Prostate gland (tissue), 2 donors: ENCODE results near the gene USP22. TPM values are rescaled to one million over a fixed set of nuclear protein-coding genes. Genes with fewer than 3 reads are reported as not detected.

ENCODE experiments used
- DNase-seq: peaks from one replicate; pipeline ENCODE4 v3.0.0-alpha.2; 2019; ENCODE audit warnings: low spot score
- H3K27ac ChIP-seq, 2 donors: fragments of 200-600 bp; sonication (generic); 2 replicates each; pipeline ENCODE4 v1.5.1; 2017 to 2019
- H3K27me3 ChIP-seq: fragments of 200-600 bp; sonication (generic); replicated peaks from 2 replicates; pipeline ENCODE4 v1.5.1; 2019; ENCODE audit not compliant: insufficient read depth
- H3K36me3 ChIP-seq, 2 donors: fragments of 200-600 bp; sonication (generic); 1 replicate in 1 of 2; 2 replicates in 1 of 2; pipeline versions ENCODE4 v1.5.1 to v1.8.1; 2017 to 2019
- H3K4me1 ChIP-seq: fragments of 200-600 bp; sonication (generic); replicated peaks from 2 replicates; pipeline ENCODE4 v1.5.1; 2019
- H3K4me3 ChIP-seq, 2 donors: fragments of 200-600 bp; sonication (generic); 2 replicates each; pipeline ENCODE4 v1.5.1; 2017 to 2019
- H3K9me3 ChIP-seq: fragments of 200-600 bp; sonication (generic); 2 replicates; pipeline ENCODE4 v1.5.1; 2017
- CTCF ChIP-seq, 4 experiments: fragments of 200-600 bp in 2 of 4; fragments of 450-650 bp in 2 of 4; sonication (generic) in 2 of 4; IDR thresholded peaks; 1 replicate in 3 of 4; 2 replicates in 1 of 4; pipeline ENCODE4 v1.5.1; 2016 to 2019; ENCODE audit warnings: antibody characterized with exemption in 4 of 4, mild to moderate bottlenecking in 2 of 4, moderate library complexity in 2 of 4
- POLR2A ChIP-seq: fragments of 450-650 bp; IDR thresholded peaks from one replicate; pipeline ENCODE4 v1.6.1; 2016; ENCODE audit warnings: antibody characterized with exemption, mild to moderate bottlenecking
- POLR2AphosphoS5 ChIP-seq: sonication (generic); formaldehyde crosslinking; IDR thresholded peaks from one replicate; pipeline ENCODE4 v1.6.1; 2017; ENCODE audit warnings: antibody characterized with exemption
- WGBS: methylation state at CpG from one replicate; pipeline ENCODE4 v1.1.5; 2018; 5-methylcytosine and 5-hydroxymethylcytosine counted together
- intact Hi-C: fragments of 100-400 bp; cut with DNase I; formaldehyde crosslinking; loops from one replicate; pipeline ENCODE4 v1.14.2; 2022
- total RNA-seq, 2 donors: library from RNA; depleted of rRNA; stranded (reverse); fragments of >200 nt; gene quantifications; one replicate each; pipeline ENCODE4 v1.1.0, GENCODE V29; 2016

USP22 gene
- total RNA-seq, 2 donors from 2014 or later: 133 to 242 TPM

- TF ChIP-seq CTCF (IDR thresholded peaks at IDR 0.05) (no peak), POLR2A (no peak), POLR2AphosphoS5 (no peak)
- H3K36me3 ChIP-seq: no peaks in the 10 kb centered on the region
- no peaks in the 10 kb centered on the region for H3K27me3 ChIP-seq
- no peaks in the 10 kb centered on the region for H3K4me1 ChIP-seq
- WGBS: 69% methylated on average over 1 of the region's 1 CpG
- H3K4me3 ChIP-seq: no peak overlapping the region
- intact Hi-C loops: no loop called here
- H3K9me3 ChIP-seq: no peaks in the 10 kb centered on the region
- no peak overlapping the region for H3K27ac ChIP-seq
- no peak for DNase-seq
These were observed 67.2 kb downstream of the USP22 start for GRCh38 chr17:20975566-20975965.

- no peak overlapping the region for H3K27ac ChIP-seq
- TF ChIP-seq CTCF (IDR thresholded peaks at IDR 0.05): no peak
- no peak for TF ChIP-seq POLR2AphosphoS5
- no peak for TF ChIP-seq POLR2A
- WGBS: 85% methylated on average over 4 of the region's 4 CpGs
- H3K27me3 ChIP-seq: no peaks in the 10 kb centered on the region
- no peak for DNase-seq
- no peaks in the 10 kb centered on the region for H3K4me1 ChIP-seq
- intact Hi-C loops: no loop called here
- no peaks in the 10 kb centered on the region for H3K9me3 ChIP-seq
- no peak overlapping the region for H3K4me3 ChIP-seq
- no peaks in the 10 kb centered on the region for H3K36me3 ChIP-seq
These were observed 72.5 kb downstream of the USP22 start for GRCh38 chr17:20970329-20970728.

GRCh38 chr17:20968913-20969616 lies 73.7 kb downstream of the USP22 start:
- DNase-seq: no peak
- H3K27ac ChIP-seq: no peak overlapping the region
- WGBS: 93% methylated on average over 8 of the region's 8 CpGs
- intact Hi-C loops: no loop called here
- no peaks in the 10 kb centered on the region for H3K36me3 ChIP-seq
- no peaks in the 10 kb centered on the region for H3K4me1 ChIP-seq
- no peaks in the 10 kb centered on the region for H3K27me3 ChIP-seq
- H3K9me3 ChIP-seq: no peaks in the 10 kb centered on the region
- TF ChIP-seq CTCF (IDR thresholded peaks at IDR 0.05) (no peak), POLR2A (no peak), POLR2AphosphoS5 (no peak)
- no peak overlapping the region for H3K4me3 ChIP-seq

- Histone ChIP-seq H3K4me1 (no peaks in the 10 kb centered on the region), H3K27ac (no peak overlapping the region), H3K4me3 (no peak overlapping the region), H3K27me3 (no peaks in the 10 kb centered on the region), H3K9me3 (no peaks in the 10 kb centered on the region), H3K36me3 (no peaks in the 10 kb centered on the region)
- DNase-seq: no peak
- no peak for TF ChIP-seq POLR2A
- no peak for TF ChIP-seq CTCF (IDR thresholded peaks at IDR 0.05)
- no peak for TF ChIP-seq POLR2AphosphoS5
- 85% methylated on average over 3 of the region's 3 CpGs for WGBS
- intact Hi-C loops: no loop called here
These were observed 75.0 kb downstream of the USP22 start for GRCh38 chr17:20967776-20968175.

GRCh38 chr17:20966870-20967269 lies 75.9 kb downstream of the USP22 start:
- Histone ChIP-seq H3K4me1 (no peaks in the 10 kb centered on the region), H3K36me3 (no peaks in the 10 kb centered on the region), H3K27ac (no peak overlapping the region), H3K9me3 (no peaks in the 10 kb centered on the region), H3K27me3 (no peaks in the 10 kb centered on the region), H3K4me3 (no peak overlapping the region)
- 27% methylated on average over 2 of the region's 2 CpGs for WGBS
- DNase-seq: no peak
- intact Hi-C loops: no loop called here
- TF ChIP-seq POLR2AphosphoS5: no peak
- no peak for TF ChIP-seq CTCF (IDR thresholded peaks at IDR 0.05)
- TF ChIP-seq POLR2A: no peak
